Measurements from ENCODE around the gene TSPAN19.

- no peak for TF ChIP-seq CTCF (IDR thresholded peaks at IDR 0.05)
- no peak for TF ChIP-seq POLR2A (IDR thresholded peaks at IDR 0.05)
These were observed 19.7 kb downstream of the TSPAN19 start for GRCh38 chr12:85016413-85016812.
